ENCODE data around the gene MYH9. TPM values are rescaled to one million over a fixed set of nuclear protein-coding genes. Genes with fewer than 3 reads are reported as not detected.

Gene MYH9
- total RNA-seq, 4 donors from 2014 or later = 216 to 339 (median 246) TPM

- intact Hi-C loops (cut with DNase I) = no loop called here
- no peaks in the 10 kb centered on the region for H3K9me3 ChIP-seq
- TF ChIP-seq CTCF (IDR thresholded peaks at IDR 0.05) (no peak), POLR2A (IDR thresholded peaks at IDR 0.05) (no peak)
- no peak overlapping the region for H3K4me3 ChIP-seq
- no peaks in the 10 kb centered on the region for H3K27me3 ChIP-seq
- H3K4me1 ChIP-seq = peaks cover 65 to 100% (median 80%) of the 10 kb centered on the region in 3 donors
- no peak for DNase-seq
- H3K27ac ChIP-seq = peak overlapping the region; percentile 92 to 100 (median 98)
- WGBS, 2 donors = 45 to 61% methylated on average over 20 to 22 of the region's 26 CpGs
- H3K36me3 ChIP-seq = peaks cover 26 to 69% (median 42%) of the 10 kb centered on the region in 3 donors
These were observed 51.3 kb downstream of the MYH9 start for GRCh38 chr22:36336246-36337182.

- H3K27me3 ChIP-seq = no peaks in the 10 kb centered on the region
- H3K9me3 ChIP-seq = no peaks in the 10 kb centered on the region
- 25 to 29% methylated on average over 5 to 7 of the region's 9 CpGs for WGBS, 2 donors
- peaks cover 74 to 100% (median 83%) of the 10 kb centered on the region in 3 donors for H3K4me1 ChIP-seq
- DNase-seq = no peak
- H3K27ac ChIP-seq = peak overlapping the region; percentile 92 to 100 (median 98)
- peak overlapping the region in 1 of 4 donors; percentile 12 for H3K4me3 ChIP-seq
- intact Hi-C loops (cut with DNase I) = no loop called here
- peaks cover 17 to 60% (median 33%) of the 10 kb centered on the region in 3 donors for H3K36me3 ChIP-seq
- no peak for TF ChIP-seq CTCF (IDR thresholded peaks at IDR 0.05)
- no peak for TF ChIP-seq POLR2A (IDR thresholded peaks at IDR 0.05)
These were observed 52.1 kb downstream of the MYH9 start for GRCh38 chr22:36335621-36336020.

- 0 to 12% methylated on average over 2 to 12 of the region's 17 CpGs for WGBS, 2 donors
- DNase-seq = no peak
- Histone ChIP-seq H3K9me3 (no peaks in the 10 kb centered on the region), H3K36me3 (peaks cover 13 to 54% (median 31%) of the 10 kb centered on the region in 3 donors), H3K27ac (peak overlapping the region; percentile 92 to 100 (median 98)), H3K27me3 (no peaks in the 10 kb centered on the region), H3K4me3 (peak overlapping the region in 1 of 4 donors; percentile 12), H3K4me1 (peaks cover 80 to 100% (median 89%) of the 10 kb centered on the region in 3 donors)
- TF ChIP-seq CTCF (IDR thresholded peaks at IDR 0.05) (no peak), POLR2A (IDR thresholded peaks at IDR 0.05) (no peak)
- intact Hi-C loops (cut with DNase I) = loop anchor here (5.0 kb wide), 1 partner anchor 52 kb away; the partner anchor contains the start of gene MYH9
These were observed 52.8 kb downstream of the MYH9 start for GRCh38 chr22:36334821-36335603.

GRCh38 chr22:36334081-36334820 lies 53.5 kb downstream of the MYH9 start:
- TF ChIP-seq POLR2A (IDR thresholded peaks at IDR 0.05) (no peak), CTCF (IDR thresholded peaks at IDR 0.05) (peak in 4 of 6 experiments; percentile 14 to 45 (median 30))
- Histone ChIP-seq H3K9me3 (no peaks in the 10 kb centered on the region), H3K27ac (peak overlapping the region; percentile 92 to 100 (median 98)), H3K36me3 (peaks cover 8 to 50% (median 31%) of the 10 kb centered on the region in 3 donors), H3K27me3 (no peaks in the 10 kb centered on the region), H3K4me1 (peaks cover 88 to 100% (median 91%) of the 10 kb centered on the region in 3 donors), H3K4me3 (peak overlapping the region in 1 of 4 donors; percentile 12)
- DNase-seq = no peak
- intact Hi-C loops (cut with DNase I) = loop anchor here (5.0 kb wide), 1 partner anchor 53 kb away; the partner anchor contains the start of gene MYH9
- WGBS, 2 donors = 42 to 44% methylated on average over 10 to 22 of the region's 25 CpGs

Measured in esophagus squamous epithelium (tissue), 5 donors.